Measurements from ENCODE around the gene BEGAIN.

The BEGAIN gene

DNA sequence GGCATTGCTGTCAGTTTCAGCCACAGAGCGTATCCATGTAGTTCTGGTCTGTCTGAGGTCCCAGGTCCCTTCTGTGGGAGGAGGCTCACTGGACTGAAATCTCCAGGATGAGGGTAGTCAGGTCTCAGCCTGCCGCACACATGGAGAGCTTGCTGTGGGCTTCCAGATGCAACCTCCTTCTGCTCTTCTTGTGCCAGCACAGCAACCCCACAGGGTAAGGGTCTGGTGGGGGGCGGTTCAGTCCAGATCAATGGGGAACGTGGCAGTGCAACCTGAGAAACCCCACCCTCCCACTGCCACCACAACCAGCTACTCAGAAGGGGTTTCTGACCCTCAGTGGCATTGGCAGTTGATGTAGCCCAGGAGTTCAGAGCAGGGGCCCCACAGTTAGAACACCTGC, 61.2 kb downstream of the BEGAIN start:
- Histone ChIP-seq H3K79me2 (ENCODE audit: insufficient read depth, low read length) (no peaks in the 10 kb centered on the region), H2AFZ (ENCODE audit: low read length) (no peak overlapping the region), H3K27me3 (ENCODE audit: insufficient read depth, low read length) (no peaks in the 10 kb centered on the region), H3K4me3 (ENCODE audit: low read depth, low read length, poor library complexity, severe bottlenecking) (no peak overlapping the region), H3K4me1 (ENCODE audit: insufficient read depth, low read length, severe bottlenecking) (no peaks in the 10 kb centered on the region), H3K36me3 (ENCODE audit: insufficient read depth, low read length) (0 out of 2 replicates have a peak, but pooled peaks cover 5% of the 10 kb centered on the region), H3K4me2 (ENCODE audit: low read length) (no peak overlapping the region), H3F3A (ENCODE audit: insufficient read depth, low read length) (no peaks in the 10 kb centered on the region), H4K20me1 (ENCODE audit: insufficient read depth, low read length) (no peaks in the 10 kb centered on the region), H3K9me3 (ENCODE audit: low read length) (no peaks in the 10 kb centered on the region), H3K27ac (ENCODE audit: low read depth, low read length, poor library complexity, severe bottlenecking) (no peak overlapping the region), H3K9me2 (ENCODE audit: low read depth, low read length) (no peaks in the 10 kb centered on the region), H3K9ac (ENCODE audit: low read length) (no peak overlapping the region)
- TF ChIP-seq, protein P1, sequence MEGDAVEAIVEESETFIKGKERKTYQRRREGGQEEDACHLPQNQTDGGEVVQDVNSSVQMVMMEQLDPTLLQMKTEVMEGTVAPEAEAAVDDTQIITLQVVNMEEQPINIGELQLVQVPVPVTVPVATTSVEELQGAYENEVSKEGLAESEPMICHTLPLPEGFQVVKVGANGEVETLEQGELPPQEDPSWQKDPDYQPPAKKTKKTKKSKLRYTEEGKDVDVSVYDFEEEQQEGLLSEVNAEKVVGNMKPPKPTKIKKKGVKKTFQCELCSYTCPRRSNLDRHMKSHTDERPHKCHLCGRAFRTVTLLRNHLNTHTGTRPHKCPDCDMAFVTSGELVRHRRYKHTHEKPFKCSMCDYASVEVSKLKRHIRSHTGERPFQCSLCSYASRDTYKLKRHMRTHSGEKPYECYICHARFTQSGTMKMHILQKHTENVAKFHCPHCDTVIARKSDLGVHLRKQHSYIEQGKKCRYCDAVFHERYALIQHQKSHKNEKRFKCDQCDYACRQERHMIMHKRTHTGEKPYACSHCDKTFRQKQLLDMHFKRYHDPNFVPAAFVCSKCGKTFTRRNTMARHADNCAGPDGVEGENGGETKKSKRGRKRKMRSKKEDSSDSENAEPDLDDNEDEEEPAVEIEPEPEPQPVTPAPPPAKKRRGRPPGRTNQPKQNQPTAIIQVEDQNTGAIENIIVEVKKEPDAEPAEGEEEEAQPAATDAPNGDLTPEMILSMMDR (IDR thresholded peaks at IDR 0.05; ENCODE audit: low read length) = no peak
- TF ChIP-seq EZH2 (IDR thresholded peaks at IDR 0.05; ENCODE audit: borderline replicate concordance, low read length) = no peak

DNA sequence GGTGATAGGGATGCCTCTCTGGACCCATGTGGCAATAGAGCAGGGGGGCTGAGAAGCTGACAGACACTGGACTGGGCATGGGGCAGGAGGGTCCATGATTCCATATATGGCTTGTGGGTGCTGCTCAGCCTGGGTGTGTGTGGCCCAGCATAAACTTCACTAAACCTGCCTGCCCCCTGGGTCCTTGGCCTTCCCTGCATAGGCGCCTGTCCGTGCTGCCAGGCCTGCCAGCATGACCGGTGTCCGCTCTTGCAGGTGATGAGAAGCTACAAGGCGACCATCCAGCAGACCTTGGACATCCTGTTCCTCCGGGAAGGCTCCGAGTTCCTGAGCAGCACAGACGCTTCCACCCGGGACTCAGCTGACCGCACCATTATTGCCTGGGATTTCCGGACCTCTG, 61.6 kb downstream of the BEGAIN start:
- H2AFZ ChIP-seq (ENCODE audit: low read length) = no peak overlapping the region
- no peak overlapping the region for H3K4me2 ChIP-seq (ENCODE audit: low read length)
- H3K4me3 ChIP-seq (ENCODE audit: low read depth, low read length, poor library complexity, severe bottlenecking) = no peak overlapping the region
- no peaks in the 10 kb centered on the region for H4K20me1 ChIP-seq (ENCODE audit: insufficient read depth, low read length)
- TF ChIP-seq, protein P1 (IDR thresholded peaks at IDR 0.05; ENCODE audit: low read length) = no peak
- TF ChIP-seq EZH2 (IDR thresholded peaks at IDR 0.05; ENCODE audit: borderline replicate concordance, low read length) = no peak
- H3K9ac ChIP-seq (ENCODE audit: low read length) = no peak overlapping the region
- H3K27me3 ChIP-seq (ENCODE audit: insufficient read depth, low read length) = no peaks in the 10 kb centered on the region
- H3K4me1 ChIP-seq (ENCODE audit: insufficient read depth, low read length, severe bottlenecking) = no peaks in the 10 kb centered on the region
- H3K36me3 ChIP-seq (ENCODE audit: insufficient read depth, low read length) = 0 out of 2 replicates have a peak, but pooled peaks cover 5% of the 10 kb centered on the region
- no peaks in the 10 kb centered on the region for H3K79me2 ChIP-seq (ENCODE audit: insufficient read depth, low read length)
- H3F3A ChIP-seq (ENCODE audit: insufficient read depth, low read length) = no peaks in the 10 kb centered on the region
- no peaks in the 10 kb centered on the region for H3K9me2 ChIP-seq (ENCODE audit: low read depth, low read length)
- H3K27ac ChIP-seq (ENCODE audit: low read depth, low read length, poor library complexity, severe bottlenecking) = no peak overlapping the region
- H3K9me3 ChIP-seq (ENCODE audit: low read length) = no peaks in the 10 kb centered on the region

DNA sequence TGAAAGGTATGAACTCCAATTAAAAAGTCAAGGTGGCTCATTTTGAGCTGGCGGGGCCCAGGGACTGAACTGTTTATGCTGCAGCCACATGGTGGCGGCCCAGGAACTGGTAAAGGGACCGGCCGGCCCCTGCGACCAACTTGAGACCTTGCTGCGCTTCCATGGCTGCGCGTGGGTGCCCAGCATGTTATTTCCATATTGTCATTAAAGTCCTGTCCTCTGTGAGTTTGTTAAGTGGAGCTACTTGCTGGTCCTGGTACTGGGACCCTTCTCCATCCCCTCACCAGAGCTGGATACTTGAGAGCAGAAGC, 62.3 kb downstream of the BEGAIN start:
- Histone ChIP-seq H3K4me1 (ENCODE audit: insufficient read depth, low read length, severe bottlenecking) (no peaks in the 10 kb centered on the region), H3K4me3 (ENCODE audit: low read depth, low read length, poor library complexity, severe bottlenecking) (no peak overlapping the region), H3K9ac (ENCODE audit: low read length) (no peak overlapping the region), H3K79me2 (ENCODE audit: insufficient read depth, low read length) (no peaks in the 10 kb centered on the region), H3K27me3 (ENCODE audit: insufficient read depth, low read length) (no peaks in the 10 kb centered on the region), H3K9me2 (ENCODE audit: low read depth, low read length) (no peaks in the 10 kb centered on the region), H3K9me3 (ENCODE audit: low read length) (no peaks in the 10 kb centered on the region), H3K4me2 (ENCODE audit: low read length) (no peak overlapping the region), H4K20me1 (ENCODE audit: insufficient read depth, low read length) (no peaks in the 10 kb centered on the region), H2AFZ (ENCODE audit: low read length) (no peak overlapping the region), H3F3A (ENCODE audit: insufficient read depth, low read length) (no peaks in the 10 kb centered on the region), H3K27ac (ENCODE audit: low read depth, low read length, poor library complexity, severe bottlenecking) (no peak overlapping the region), H3K36me3 (ENCODE audit: insufficient read depth, low read length) (0 out of 2 replicates have a peak, but pooled peaks cover 5% of the 10 kb centered on the region)
- TF ChIP-seq, protein P1 (IDR thresholded peaks at IDR 0.05; ENCODE audit: low read length) = peak; percentile 70
- no peak for TF ChIP-seq EZH2 (IDR thresholded peaks at IDR 0.05; ENCODE audit: borderline replicate concordance, low read length)

All from OCI-LY1 (cell line).